HG02798 (cell line): ENCODE data around the gene CTNNA3.

ENCODE experiments used
- ATAC-seq: cut with Tn5 transposase; IDR thresholded peaks from one replicate; pipeline ENCODE4 v1.9.1; 2021; ENCODE audit warnings: mild to moderate bottlenecking; ENCODE audit not compliant: unreplicated experiment, poor library complexity

The CTNNA3 gene

DNA sequence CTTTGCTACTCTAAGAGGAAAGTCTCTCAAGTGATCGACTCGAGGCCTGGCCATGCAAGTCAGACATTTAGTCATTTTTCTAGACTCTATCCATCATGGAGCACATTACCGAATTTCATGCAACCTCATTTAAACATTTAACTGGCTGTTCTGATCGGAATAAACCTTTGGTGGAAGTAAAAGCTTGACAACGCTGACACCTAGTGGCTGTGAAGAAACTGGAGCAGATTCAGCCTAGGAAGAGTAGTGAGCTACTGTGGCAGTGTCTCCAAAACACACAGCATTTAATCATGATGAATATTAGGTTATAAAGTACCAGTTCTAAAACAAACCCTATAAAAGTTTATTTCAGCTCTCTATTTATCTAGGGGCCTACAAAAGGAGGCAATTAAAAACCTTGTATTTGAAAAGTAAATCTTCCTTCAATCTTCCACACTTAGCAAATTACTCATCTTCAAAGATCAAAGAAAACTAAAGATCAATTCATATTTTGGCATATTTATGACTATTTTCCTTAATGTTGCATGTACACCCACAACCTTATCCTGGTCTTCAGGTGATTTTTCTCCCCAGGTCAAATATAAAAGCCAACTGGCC is 175.0 kb downstream of the CTNNA3 start:
- peak; percentile 88 for ATAC-seq

DNA sequence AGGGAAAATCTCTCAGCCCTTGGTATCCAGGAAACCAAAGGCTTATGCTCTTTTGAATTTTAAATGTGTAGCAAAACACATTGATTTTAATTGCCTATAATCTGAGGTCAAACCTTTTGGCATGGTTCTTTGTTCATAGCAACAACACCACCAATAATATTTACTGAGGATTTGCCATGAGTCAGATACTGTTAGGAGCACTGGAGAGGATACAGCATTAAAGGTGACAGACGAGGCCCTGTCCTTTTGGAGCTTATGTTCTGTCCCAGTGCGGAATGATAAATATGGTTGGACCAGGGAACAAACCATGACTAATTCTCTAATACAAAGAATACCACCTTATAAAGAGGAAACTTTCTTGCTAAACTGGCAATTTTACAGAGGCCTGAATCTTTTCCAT is 176.6 kb downstream of the CTNNA3 start:
- no peak for ATAC-seq

DNA sequence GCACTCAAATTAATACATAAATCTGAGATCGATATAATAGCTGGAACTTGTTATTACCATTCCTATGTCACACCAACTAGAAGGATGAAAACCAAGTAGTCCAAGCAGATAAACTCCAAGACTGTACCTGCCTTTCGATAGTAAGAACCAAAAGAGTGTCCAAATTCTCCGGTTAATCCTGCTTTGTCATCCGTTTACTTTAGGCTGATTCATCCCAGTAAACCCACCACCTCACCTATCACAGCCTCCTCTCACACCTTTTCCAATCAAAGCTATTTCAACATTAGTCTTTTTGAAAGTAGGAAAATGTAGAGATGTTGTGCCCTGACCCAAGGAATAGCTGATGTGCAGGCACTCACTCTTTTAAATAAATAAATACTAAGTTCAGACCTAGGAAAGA is 177.2 kb downstream of the CTNNA3 start:
- no peak for ATAC-seq

DNA sequence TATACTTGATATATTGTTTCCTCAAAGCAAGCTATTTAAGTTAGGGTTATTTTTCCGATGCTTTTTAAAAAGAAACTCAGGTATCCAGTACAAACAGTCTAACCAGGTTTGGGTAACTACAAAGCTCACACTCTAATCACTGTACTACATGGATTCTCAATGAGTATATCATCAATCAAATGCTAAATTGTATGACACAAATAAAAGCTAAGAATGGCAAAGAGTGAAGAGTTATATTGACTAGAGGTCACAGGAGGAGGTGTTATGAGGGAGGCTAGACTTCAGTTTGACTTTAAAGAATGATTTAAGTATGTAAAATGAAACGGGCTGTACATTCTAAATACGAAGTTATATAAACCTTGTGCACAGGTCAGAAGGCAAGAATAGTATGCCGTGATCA is 178.0 kb downstream of the CTNNA3 start:
- ATAC-seq, result no peak

DNA sequence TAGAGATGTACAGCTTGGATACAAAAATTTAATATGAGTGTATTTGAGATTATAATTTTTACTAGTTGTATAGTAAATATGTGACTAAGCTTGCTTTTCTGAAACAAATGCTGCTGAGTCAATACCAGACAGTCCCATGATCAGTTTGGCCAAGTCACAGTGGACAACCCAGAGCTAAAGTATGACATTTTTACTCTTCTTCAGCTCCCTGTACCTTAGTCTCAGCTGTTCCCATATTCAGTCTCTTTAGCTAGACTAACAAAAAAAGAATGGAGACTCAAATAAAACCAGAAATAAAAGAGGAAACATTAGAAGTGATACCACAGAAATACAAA is 189.3 kb downstream of the CTNNA3 start:
- no peak for ATAC-seq

DNA sequence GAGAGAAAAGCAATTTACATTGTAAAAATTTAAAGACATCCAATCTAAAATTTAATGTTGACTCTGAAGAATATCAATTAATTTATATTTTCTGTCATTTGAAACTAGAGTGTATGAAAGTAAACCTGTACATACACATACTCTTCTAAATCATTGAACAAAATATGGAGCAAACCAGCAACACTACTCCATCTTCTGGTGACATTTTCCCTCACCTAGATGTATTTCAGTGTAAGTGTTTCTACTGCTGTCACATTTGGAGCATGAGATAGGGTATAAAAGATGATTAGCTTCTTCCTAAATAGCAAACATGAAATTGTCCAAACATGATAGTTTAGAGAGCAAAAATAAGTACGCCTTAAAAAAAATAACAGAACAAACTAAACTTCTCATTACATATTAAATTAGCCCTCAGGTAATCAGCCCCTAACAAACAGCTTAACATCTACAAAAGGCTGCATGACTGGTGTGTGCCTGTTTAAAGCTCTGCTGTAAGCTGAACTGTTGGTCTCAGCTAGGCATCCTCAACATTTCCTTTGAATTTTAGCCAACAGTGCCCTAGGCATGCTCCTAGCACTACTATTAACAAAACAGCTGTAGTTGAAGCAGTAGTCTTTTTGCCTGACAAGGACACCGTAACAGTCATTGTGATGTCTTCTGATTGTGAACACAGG is 189.8 kb downstream of the CTNNA3 start:
- no peak for ATAC-seq

DNA sequence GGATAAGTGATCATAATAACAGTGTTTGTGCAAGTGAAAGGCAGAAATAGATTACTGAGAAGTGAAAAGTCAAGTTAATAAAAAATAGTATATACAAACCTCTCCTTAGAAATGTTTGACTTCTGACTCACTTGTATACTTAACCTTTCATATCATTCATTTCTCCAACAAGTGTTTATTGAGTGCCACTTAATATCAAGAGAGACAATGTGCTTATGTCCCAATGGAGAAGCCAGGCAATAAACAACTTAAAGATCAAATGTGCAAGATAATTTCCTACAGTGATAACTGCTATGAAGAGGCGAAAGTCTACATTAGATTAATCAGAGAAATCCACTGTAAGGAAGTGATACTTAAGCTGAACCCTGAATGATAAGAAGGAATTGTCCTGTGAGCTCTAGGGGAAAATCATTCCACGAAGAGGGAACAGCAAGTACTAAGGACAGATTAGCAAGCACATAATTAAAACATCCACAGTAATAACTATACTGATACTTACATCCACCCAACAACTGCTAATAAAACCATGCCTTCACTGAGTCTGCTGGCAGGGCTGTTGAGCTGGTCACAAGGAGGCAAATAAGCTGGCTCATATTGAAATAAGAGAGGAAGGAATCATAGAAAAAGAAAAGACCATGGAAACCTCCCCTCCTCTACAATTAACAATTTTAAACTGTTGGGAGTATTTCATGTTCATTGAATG is 203.5 kb downstream of the CTNNA3 start:
- no peak for ATAC-seq

DNA sequence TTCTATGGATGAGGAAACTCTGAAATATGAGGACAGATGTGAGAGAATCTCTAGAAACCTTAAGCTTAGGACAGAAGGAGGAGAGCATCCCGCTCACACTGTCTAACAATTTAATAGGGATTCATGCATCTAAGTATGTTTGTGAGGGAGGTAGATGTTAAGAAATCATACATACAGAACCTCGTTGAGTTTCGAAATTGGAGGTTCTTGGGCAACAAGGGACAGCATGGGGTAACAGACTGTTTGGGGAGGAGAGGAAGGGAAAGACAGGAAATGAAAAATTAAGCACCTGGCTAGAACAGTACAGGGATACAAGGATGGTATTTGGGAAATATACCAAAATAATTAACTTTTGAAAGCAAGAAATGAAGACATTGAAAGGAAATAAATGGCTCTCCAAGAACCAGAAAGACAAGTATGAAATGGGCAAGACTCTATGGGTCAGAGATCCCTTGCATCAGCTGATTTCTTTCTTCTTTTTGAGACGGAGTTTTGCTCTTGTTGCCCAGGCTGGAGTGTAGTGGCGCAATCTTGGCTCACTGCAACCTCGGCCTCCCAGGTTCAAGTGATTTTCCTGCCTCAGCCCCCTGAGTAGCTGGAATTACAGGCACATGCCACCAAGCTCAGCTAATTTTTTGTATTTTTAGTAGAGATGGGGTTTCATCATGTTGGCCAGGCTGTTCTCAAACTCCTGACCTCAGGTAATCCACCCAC is 207.9 kb downstream of the CTNNA3 start:
- ATAC-seq, result no peak

DNA sequence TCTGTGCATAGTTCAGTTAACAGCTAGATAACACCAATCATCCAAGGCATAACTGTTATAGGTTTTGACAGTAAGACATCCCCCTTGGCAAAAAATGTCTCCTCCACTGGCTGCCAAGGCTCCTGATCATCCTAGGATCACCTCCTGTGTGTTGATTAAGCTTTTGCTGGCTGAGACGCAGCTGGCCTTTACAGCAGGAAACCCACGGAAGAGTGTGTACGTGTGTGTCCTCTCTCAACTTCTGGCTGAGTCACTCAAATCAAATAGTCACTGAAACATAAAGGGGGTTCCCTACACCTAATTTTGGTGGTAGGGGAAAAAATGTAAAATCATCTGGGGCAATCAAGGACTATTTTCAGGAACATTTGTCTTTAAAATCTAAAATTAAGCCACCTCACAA is 208.8 kb downstream of the CTNNA3 start:
- ATAC-seq, result no peak

DNA sequence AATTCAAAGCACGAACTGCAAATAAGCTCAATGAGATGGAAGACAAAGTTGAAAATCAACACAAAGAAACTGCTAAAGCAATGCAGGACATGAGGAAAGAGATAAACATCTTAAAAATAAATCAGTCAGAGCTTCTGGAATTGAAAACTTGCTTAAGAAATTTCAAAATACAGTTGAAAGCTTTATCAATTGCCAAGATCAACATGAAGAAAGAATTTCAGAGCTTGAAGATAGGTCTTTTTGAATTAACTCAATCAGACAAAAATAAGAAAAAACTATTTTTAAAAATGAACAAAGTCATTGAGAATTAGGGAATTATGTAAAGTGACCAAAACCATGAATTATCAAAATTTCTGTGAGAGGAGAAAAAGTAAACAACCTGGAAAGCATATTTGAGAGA is 218.1 kb downstream of the CTNNA3 start:
- no peak for ATAC-seq

DNA sequence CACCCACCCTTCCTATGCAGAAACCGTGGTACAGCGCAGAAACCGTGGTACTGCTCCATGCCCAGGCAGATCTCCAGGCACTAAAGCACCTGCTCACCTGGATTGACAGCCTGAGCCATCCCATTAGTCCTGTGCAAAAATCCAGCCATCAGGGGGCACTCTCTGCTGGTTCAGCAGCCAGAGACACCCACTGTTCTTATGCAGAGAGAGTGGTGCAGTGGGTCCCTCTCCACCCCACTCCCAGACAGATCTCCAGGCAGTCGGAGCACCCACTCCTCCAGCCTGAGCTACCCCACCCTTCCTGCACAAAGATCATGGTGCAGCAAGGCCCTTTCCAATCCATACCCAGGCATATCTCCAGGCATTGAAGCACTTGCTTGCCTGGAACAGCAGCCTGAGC is 219.8 kb downstream of the CTNNA3 start:
- no peak for ATAC-seq

DNA sequence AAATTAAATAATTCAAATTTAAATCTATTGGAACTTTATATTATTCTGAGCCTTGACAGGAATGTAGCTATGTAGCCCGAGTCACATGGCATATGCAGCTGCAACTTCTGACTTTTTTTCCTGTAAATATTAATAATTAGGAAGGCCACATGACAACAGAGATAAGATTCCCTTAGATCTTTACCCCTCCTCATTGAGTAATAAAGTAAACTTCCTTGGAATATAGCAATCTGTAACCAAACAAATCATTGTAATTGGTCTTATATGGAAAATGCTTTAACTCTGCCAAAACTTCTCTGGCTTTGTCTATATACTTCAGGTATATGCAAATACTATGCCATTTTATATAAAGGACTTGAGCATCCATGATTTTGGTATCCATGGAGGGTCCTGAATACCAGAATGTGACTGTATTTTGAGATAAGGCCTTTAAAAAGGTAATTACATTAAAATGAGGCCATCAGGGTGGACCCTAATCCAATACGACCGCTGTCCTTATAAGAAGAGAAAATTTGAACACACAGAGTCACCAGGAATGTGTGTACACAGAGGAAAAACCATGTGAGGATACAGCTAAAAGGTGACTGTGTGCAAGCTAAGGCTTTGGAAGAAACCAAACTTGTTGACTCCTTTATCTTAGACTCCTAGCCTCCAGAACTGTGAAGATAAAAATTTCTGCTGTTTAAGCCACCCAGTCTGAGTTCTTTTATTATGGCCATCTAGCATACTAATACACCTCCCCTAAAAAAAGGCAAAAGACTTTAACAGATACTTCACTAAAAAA is 222.0 kb downstream of the CTNNA3 start:
- ATAC-seq, result no peak

DNA sequence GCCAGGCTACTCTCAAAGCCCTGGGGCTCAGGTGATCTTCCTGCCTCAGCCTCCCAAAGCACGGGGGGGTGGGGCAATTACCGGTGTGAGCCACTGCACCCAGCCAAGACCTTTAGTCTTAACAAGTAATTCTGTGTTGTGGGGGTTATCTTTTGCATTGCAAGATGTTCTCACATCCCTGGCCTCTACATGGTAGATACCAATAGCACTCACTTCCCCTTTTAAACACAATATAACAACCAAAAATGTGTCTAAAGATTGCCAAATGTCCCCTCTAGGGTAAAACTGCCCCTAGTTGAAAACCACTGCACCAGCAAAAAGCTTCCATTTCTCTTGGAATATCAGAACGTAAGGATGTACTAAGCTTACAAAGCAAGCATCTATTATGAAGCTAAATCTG is 225.0 kb downstream of the CTNNA3 start:
- ATAC-seq, result peak; percentile 50

DNA sequence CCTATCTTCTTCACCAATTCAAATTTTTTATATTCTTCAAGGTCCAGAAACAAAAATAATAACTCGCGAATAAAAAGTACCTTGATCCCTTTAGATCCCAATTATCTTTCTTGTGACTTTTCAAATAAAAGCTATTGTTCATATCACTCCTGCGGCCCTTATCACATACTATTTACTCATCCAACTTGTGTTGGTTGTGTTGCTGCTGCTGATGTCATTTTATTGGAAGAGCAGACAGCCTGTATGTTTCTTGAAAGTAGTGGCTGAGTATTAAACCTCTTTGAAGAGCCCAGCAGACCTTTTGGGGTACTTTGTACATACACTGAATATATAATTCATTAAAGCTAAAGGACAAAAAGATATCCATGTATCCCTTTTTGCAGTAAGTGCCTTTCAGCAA is 231.7 kb downstream of the CTNNA3 start:
- ATAC-seq, result no peak

DNA sequence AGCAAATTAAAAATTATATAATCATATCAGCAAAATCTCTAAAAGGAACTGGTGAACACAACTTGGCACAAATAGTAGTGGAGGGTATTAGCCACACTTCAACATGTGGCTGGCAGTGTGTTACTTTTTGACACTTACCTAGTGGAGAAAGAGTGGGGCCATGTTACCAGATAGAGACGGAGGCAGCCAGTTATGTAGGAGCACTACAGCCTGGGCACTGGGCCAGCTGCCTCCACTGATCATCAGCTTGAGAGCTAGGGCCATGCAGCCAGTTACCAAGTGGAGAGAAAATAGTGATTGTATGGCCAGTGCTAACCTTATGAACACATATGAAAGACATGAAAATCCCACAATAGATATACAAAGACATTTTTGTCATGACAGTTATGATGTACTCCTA is 243.1 kb downstream of the CTNNA3 start:
- no peak for ATAC-seq

DNA sequence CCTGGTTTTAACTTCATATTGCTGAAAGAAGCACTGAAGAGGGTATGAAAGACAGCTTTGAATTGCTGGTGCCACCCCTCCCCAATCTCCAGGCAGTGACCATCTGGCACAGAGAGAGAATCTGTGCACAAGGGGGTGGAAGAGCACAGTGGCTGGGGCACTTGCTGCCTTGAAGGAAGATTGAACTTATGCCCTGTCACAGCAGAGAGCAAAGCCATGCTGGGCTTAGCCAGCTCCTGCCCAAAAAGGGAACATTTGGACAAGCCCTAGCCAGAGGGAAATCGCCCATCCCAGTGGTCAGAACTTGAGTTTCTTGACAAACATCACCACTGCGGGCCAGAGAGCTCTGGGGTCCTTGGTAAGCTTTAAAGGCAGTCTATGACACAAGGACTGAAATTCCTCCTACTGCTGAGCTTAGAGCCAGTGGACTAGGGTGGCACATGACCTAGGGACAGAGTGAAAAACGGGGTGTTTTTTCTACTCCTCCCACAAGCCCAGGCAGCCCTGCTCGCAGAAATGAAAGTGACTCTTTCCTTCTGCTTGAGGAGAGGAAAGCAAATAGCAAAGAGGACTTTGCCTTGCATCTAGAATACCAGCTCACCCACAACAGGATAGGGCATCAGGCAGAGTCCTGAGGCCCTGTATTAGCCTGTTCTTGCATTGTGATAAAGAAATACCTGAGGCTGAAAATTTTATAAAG is 257.2 kb downstream of the CTNNA3 start:
- no peak for ATAC-seq

DNA sequence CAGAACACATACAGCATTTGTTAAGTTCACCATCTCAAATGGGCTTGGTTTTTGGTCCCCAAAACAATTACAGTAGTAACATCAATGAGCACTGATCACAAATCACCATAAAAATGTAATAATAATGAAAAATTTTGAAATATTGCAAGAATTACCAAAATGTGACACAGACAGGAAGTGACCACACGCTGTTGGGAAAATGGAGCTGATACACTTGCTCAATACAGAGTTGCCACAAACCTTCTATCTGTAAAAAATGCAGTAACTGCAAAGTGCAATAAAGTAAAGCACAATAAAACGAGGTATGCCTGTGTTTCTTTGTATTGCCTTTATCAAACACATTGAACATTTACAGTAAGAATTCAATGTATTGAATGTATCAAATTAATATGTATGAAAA is 262.7 kb downstream of the CTNNA3 start:
- ATAC-seq, result no peak

DNA sequence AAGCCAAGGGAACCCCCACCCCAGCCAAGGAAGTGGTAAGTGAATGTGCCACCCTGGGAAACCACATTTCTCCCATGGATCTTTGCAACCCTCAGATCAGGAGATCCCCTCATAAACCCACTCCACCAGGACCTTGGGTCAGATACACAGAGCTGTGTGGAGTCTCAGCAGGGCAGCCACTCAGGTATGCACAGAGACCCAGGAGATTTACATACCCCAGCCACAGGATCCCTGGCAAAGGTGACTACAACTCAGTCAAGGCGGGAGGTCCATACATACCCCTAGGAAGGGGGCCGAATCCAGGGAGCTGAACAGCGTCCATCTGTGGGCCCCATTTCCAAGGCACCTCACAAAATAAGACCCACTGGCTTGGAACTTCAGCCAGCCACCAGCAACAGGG is 293.4 kb downstream of the CTNNA3 start:
- ATAC-seq, result no peak

DNA sequence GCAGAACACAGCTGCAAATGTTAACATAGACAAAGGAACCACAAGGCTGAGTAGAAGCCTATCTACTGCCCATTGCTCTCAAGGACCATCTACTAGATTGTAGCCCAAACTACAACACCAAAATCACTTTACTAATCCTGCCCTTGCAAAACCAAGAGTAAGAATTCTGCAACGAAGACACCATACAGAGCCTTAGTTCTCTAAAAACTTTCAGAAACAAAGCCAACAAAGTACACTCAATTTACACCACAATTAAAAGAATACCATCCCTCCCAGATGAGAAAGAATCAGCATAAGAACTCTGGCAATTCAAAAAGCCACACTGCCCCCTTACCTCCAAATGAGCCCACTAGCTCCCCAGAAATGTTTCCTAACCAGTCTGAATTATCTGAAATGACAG is 294.3 kb downstream of the CTNNA3 start:
- no peak for ATAC-seq
